Fibroblast of lung (primary cell): Measurements from ENCODE around the gene CHKA. TPM values are rescaled to one million over a fixed set of nuclear protein-coding genes. Genes with fewer than 3 reads are reported as not detected.

Source experiments
- DNase-seq, 2 donors: peaks; one replicate each; pipeline versions ENCODE4 v3.0.0 to v3.0.0-alpha.2; 2010; ENCODE audit warnings: low read depth in 2 of 2
- H2AFZ ChIP-seq: 2 replicates; pipeline ENCODE4 v1.5.1; 2012; ENCODE audit warnings: low read length, control low read depth, inconsistent platforms
- H3K27ac ChIP-seq: 2 replicates; pipeline ENCODE4 v1.5.1; 2011; ENCODE audit warnings: low read length, control low read depth; ENCODE audit not compliant: insufficient read depth
- H3K27me3 ChIP-seq: 2 replicates; pipeline ENCODE4 v1.5.1; 2011; ENCODE audit warnings: mild to moderate bottlenecking, low read length; ENCODE audit not compliant: control insufficient read depth, insufficient read depth
- H3K36me3 ChIP-seq: 2 replicates; pipeline ENCODE4 v1.5.1; 2011; ENCODE audit warnings: low read length; ENCODE audit not compliant: control insufficient read depth, insufficient read depth
- H3K4me1 ChIP-seq: 2 replicates; pipeline ENCODE4 v1.5.1; 2011; ENCODE audit warnings: low read length; ENCODE audit not compliant: control insufficient read depth, insufficient read depth; ENCODE audit errors: extremely low read depth
- H3K4me2 ChIP-seq: 2 replicates; pipeline ENCODE4 v1.5.1; 2011; ENCODE audit warnings: low read length, control low read depth; ENCODE audit not compliant: insufficient read depth; ENCODE audit errors: extremely low read depth
- H3K4me3 ChIP-seq, 4 experiments: fragments of 200-600 bp in 1 of 4; sonication (generic) in 1 of 4; replicated peaks in 1 of 4; 2 replicates each; pipeline ENCODE4 v1.5.1; 2011 to 2016; ENCODE audit warnings: low read length in 4 of 4, low read depth in 3 of 4, mild to moderate bottlenecking in 3 of 4, control low read depth in 2 of 4, inconsistent platforms in 1 of 4, mixed read lengths in 1 of 4; ENCODE audit not compliant: insufficient read depth in 1 of 4; ENCODE audit errors: control extremely low read depth in 1 of 4
- H3K79me2 ChIP-seq: 2 replicates; pipeline ENCODE4 v1.5.1; 2012; ENCODE audit warnings: mild to moderate bottlenecking, low read length, inconsistent platforms; ENCODE audit not compliant: control insufficient read depth, insufficient read depth
- H3K9ac ChIP-seq: 2 replicates; pipeline ENCODE4 v1.5.1; 2011; ENCODE audit warnings: mild to moderate bottlenecking, low read length, control low read depth; ENCODE audit not compliant: insufficient read depth
- H3K9me3 ChIP-seq: 2 replicates; pipeline ENCODE4 v1.5.1; 2012; ENCODE audit warnings: low read depth, low read length; ENCODE audit not compliant: control insufficient read depth, insufficient read depth
- H4K20me1 ChIP-seq: 2 replicates; pipeline ENCODE4 v1.5.1; 2011; ENCODE audit warnings: low read length; ENCODE audit not compliant: control insufficient read depth, insufficient read depth; ENCODE audit errors: extremely low read depth
- EZH2 ChIP-seq: IDR thresholded peaks from 2 replicates; pipeline ENCODE4 v1.5.1; 2012; ENCODE audit warnings: low read length, control low read depth, mild to moderate bottlenecking; ENCODE audit errors: missing control alignments
- polyA plus RNA-seq, 2 donors: library from polyadenylated mRNA; depleted of rRNA in 1 of 2; stranded (reverse) in 1 of 2; unstranded in 1 of 2; fragments of >200 nt; gene quantifications; 2 replicates each; pipeline ENCODE4 v1.2.1, GENCODE V29; 2011 to 2012; ENCODE audit warnings: missing spikeins in 1 of 2
- total RNA-seq: library from RNA; depleted of rRNA; stranded (reverse); fragments of >200 nt; gene quantifications from 2 replicates; pipeline ENCODE4 v1.2.1, GENCODE V29; 2014
- TF ChIP-seq, protein P1 (sequence below), 2 donors: IDR thresholded peaks in 1 of 2; conservative IDR thresholded peaks in 1 of 2; 1 replicate in 1 of 2; 2 replicates in 1 of 2; pipeline ENCODE4 v1.5.1; 2011 to 2012; ENCODE audit warnings: low read length in 2 of 2, control low read depth in 1 of 2, inconsistent platforms in 1 of 2, low read depth in 1 of 2, mild to moderate bottlenecking in 1 of 2

The CHKA gene
- total and polyA plus RNA-seq, 2 donors (not counting 1 experiment from before 2014, with no cell fraction given): 7.2 to 8.4 TPM

GRCh38 chr11:68153742-68154141 lies 32.6 kb upstream of the CHKA start:
- TF ChIP-seq, protein P1, sequence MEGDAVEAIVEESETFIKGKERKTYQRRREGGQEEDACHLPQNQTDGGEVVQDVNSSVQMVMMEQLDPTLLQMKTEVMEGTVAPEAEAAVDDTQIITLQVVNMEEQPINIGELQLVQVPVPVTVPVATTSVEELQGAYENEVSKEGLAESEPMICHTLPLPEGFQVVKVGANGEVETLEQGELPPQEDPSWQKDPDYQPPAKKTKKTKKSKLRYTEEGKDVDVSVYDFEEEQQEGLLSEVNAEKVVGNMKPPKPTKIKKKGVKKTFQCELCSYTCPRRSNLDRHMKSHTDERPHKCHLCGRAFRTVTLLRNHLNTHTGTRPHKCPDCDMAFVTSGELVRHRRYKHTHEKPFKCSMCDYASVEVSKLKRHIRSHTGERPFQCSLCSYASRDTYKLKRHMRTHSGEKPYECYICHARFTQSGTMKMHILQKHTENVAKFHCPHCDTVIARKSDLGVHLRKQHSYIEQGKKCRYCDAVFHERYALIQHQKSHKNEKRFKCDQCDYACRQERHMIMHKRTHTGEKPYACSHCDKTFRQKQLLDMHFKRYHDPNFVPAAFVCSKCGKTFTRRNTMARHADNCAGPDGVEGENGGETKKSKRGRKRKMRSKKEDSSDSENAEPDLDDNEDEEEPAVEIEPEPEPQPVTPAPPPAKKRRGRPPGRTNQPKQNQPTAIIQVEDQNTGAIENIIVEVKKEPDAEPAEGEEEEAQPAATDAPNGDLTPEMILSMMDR (conservative IDR thresholded peaks at IDR 0.05 in 1 of 2, IDR thresholded peaks at IDR 0.05 in 1 of 2; ENCODE audit: low read depth in 1 of 2, low read length in 2 of 2): no peak
- no peak for TF ChIP-seq EZH2
- no peak overlapping the region for H3K9ac ChIP-seq
- no peak overlapping the region for H2AFZ ChIP-seq
- no peak overlapping the region for H3K4me3 ChIP-seq
- H3K79me2 ChIP-seq: no peaks in the 10 kb centered on the region
- H3K27ac ChIP-seq: no peak overlapping the region
- no peaks in the 10 kb centered on the region for H3K9me3 ChIP-seq
- peaks cover 2% of the 10 kb centered on the region for H4K20me1 ChIP-seq
- H3K4me2 ChIP-seq: no peak overlapping the region
- no peaks in the 10 kb centered on the region for H3K27me3 ChIP-seq
- peaks cover 4% of the 10 kb centered on the region for H3K36me3 ChIP-seq
- no peaks in the 10 kb centered on the region for H3K4me1 ChIP-seq
- DNase-seq: no peak

GRCh38 chr11:68150037-68150436 lies 28.8 kb upstream of the CHKA start:
- Histone ChIP-seq H3K9me3 (no peaks in the 10 kb centered on the region), H2AFZ (no peak overlapping the region), H3K79me2 (no peaks in the 10 kb centered on the region), H3K27me3 (no peaks in the 10 kb centered on the region), H3K9ac (no peak overlapping the region), H3K36me3 (no peaks in the 10 kb centered on the region), H3K27ac (no peak overlapping the region), H3K4me1 (no peaks in the 10 kb centered on the region), H3K4me3 (no peak overlapping the region), H3K4me2 (no peak overlapping the region), H4K20me1 (peaks cover 2% of the 10 kb centered on the region)
- peak; percentile 30 to 66 for DNase-seq
- no peak for TF ChIP-seq EZH2
- TF ChIP-seq, protein P1 (conservative IDR thresholded peaks at IDR 0.05 in 1 of 2, IDR thresholded peaks at IDR 0.05 in 1 of 2; ENCODE audit: low read depth in 1 of 2, low read length in 2 of 2): no peak

GRCh38 chr11:68149417-68149816 lies 28.2 kb upstream of the CHKA start:
- no peak for TF ChIP-seq EZH2
- H3K4me1 ChIP-seq: no peaks in the 10 kb centered on the region

More at GRCh38 chr11:68149417-68149816, 28.2 kb upstream of the CHKA start:
- H4K20me1 ChIP-seq: peaks cover 2% of the 10 kb centered on the region
- no peak for DNase-seq
- H3K79me2 ChIP-seq: no peaks in the 10 kb centered on the region
- H2AFZ ChIP-seq: no peak overlapping the region
- no peak overlapping the region for H3K9ac ChIP-seq
- no peaks in the 10 kb centered on the region for H3K9me3 ChIP-seq
- no peak overlapping the region for H3K4me2 ChIP-seq
- no peak overlapping the region for H3K27ac ChIP-seq
- H3K4me3 ChIP-seq: no peak overlapping the region
- no peaks in the 10 kb centered on the region for H3K36me3 ChIP-seq
- H3K27me3 ChIP-seq: no peaks in the 10 kb centered on the region
